ENCODE data around the gene IL1RAPL2. TPM values are rescaled to one million over a fixed set of nuclear protein-coding genes. Genes with fewer than 3 reads are reported as not detected.

The IL1RAPL2 gene
- total RNA-seq, 6 experiments from 2014 or later: 0.13 to 0.70 (median 0.29) TPM; not detected in 1

DNA sequence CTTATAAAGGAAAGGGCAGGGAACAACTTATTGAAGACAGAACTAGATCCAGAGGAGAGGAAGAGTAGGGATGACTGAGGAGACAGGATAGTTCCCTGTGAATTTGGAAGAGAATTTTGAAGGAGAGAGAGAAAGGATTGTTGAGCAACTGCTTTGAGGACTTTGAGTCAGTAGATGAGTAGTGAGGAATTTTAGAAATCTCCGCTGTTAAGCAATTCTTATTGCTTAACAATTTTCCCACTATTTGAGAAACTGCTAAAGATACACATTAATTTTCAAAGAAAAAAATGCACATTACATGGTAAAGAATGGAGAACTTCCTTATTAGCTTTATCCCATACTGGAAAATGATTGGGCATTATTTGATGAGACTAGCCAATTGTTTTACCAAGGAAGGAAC is 1140.0 kb downstream of the IL1RAPL2 start:
- Histone ChIP-seq H3K4me1 (no peaks in the 10 kb centered on the region), H3K27me3 (no peaks in the 10 kb centered on the region), H3K27ac (no peak overlapping the region), H3K36me3 (no peaks in the 10 kb centered on the region), H3K4me3 (no peak overlapping the region), H3K9me3 (no peaks in the 10 kb centered on the region)
- 79% methylated on average over 1 of the region's 1 CpG for WGBS (ENCODE audit: insufficient coverage, low coverage, low lambda C conversion rate, missing lambda C conversion rate)
- ATAC-seq (no peak), DNase-seq (no peak)
- TF ChIP-seq, protein P1, sequence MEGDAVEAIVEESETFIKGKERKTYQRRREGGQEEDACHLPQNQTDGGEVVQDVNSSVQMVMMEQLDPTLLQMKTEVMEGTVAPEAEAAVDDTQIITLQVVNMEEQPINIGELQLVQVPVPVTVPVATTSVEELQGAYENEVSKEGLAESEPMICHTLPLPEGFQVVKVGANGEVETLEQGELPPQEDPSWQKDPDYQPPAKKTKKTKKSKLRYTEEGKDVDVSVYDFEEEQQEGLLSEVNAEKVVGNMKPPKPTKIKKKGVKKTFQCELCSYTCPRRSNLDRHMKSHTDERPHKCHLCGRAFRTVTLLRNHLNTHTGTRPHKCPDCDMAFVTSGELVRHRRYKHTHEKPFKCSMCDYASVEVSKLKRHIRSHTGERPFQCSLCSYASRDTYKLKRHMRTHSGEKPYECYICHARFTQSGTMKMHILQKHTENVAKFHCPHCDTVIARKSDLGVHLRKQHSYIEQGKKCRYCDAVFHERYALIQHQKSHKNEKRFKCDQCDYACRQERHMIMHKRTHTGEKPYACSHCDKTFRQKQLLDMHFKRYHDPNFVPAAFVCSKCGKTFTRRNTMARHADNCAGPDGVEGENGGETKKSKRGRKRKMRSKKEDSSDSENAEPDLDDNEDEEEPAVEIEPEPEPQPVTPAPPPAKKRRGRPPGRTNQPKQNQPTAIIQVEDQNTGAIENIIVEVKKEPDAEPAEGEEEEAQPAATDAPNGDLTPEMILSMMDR (IDR thresholded peaks at IDR 0.05): no peak
- no peak for TF ChIP-seq POLR2A (IDR thresholded peaks at IDR 0.05)
- intact Hi-C loops (cut with DNase I): no loop called here

DNA sequence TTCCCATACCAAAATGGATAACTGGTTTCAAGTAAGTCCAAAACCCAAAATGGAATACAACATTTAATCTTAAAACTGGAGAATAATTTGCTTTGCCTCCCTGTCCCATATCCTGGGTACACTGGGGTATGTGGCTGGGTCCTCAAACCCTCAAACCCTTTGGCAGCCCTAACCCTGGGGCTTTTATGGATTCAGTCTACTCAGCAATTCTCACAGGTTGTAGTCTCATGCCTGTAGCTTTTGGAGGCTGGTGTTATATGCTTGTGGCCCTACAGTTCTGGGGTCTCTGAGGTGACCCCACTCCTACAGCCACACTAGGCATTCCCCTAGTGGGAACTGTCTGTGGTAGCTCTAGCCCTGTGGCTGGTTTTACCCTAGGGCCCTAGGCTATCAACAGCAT is 1145.8 kb downstream of the IL1RAPL2 start:
- H3K36me3 ChIP-seq: no peaks in the 10 kb centered on the region
- H3K27me3 ChIP-seq: no peaks in the 10 kb centered on the region
- no peak for DNase-seq
- H3K4me1 ChIP-seq: no peaks in the 10 kb centered on the region
- TF ChIP-seq, protein P1 (IDR thresholded peaks at IDR 0.05): no peak
- TF ChIP-seq POLR2A (IDR thresholded peaks at IDR 0.05): no peak
- intact Hi-C loops (cut with DNase I): no loop called here
- no peak for ATAC-seq
- H3K9me3 ChIP-seq: no peaks in the 10 kb centered on the region
- H3K4me3 ChIP-seq: no peak overlapping the region
- H3K27ac ChIP-seq: no peak overlapping the region

DNA sequence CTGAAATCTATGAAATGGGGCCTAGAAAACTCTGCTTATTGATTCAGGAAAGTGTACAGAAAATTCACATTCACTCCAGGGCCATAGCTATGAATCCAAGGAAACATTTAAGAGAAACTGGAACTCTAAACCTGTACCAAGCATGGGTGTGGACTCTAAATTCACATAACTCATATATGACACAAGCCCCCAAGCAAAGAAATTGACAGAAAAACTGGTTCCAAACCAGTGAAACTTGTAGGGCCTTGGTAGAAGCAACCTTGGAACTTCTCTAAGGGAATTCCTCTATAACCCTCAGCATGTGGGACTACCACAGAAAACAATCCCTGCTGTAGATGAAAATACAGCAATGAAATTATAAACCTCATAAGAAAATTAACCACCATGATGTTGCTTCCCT is 1149.7 kb downstream of the IL1RAPL2 start:
- TF ChIP-seq, protein P1 (IDR thresholded peaks at IDR 0.05): no peak
- TF ChIP-seq POLR2A (IDR thresholded peaks at IDR 0.05): no peak
- Histone ChIP-seq H3K36me3 (no peaks in the 10 kb centered on the region), H3K4me1 (no peaks in the 10 kb centered on the region), H3K4me3 (no peak overlapping the region), H3K27ac (no peak overlapping the region), H3K9me3 (no peaks in the 10 kb centered on the region), H3K27me3 (no peaks in the 10 kb centered on the region)
- intact Hi-C loops (cut with DNase I): no loop called here
- no peak for DNase-seq
- no peak for ATAC-seq

DNA sequence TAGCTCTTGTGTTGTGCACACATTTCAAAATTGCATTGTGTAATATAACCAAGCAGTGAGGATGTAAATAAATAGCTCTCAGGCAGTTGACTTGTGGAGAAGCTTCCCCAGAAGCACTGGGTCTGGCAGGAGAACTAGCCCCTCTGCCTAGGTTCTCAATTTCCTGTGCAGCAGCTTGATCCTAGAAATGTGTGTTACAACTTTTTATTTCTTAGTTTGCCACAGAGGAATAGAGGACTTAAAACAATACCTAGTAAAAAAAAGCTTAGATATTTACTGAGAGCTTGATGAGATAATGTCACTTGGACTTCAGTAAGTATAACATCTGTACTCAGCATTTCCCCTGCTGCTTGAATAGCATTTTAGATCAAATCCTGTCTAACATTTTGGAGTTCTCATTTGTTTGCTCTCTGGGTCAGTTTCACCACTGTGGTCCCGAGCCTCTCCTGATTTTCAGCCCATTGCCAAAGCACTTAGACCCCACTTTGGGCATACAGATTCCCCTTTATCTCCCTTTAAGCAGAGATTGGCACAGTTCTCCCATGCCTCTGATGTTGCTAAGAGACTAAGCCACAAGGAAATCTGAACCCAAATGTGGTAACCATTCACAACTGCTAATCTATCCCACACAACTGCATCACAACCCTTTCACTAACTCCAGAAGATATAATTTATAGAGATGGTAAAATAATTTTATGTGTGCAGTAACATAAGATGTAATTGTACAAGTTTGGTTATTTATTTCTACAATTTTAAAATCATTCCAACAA is 1158.2 kb downstream of the IL1RAPL2 start:
- H3K27ac ChIP-seq: no peak overlapping the region
- no peak for ATAC-seq
- no peaks in the 10 kb centered on the region for H3K27me3 ChIP-seq
- no peaks in the 10 kb centered on the region for H3K9me3 ChIP-seq
- H3K36me3 ChIP-seq: no peaks in the 10 kb centered on the region
- WGBS (ENCODE audit: insufficient coverage, low coverage, low lambda C conversion rate, missing lambda C conversion rate): 33% methylated on average over 1 of the region's 1 CpG
- no peak for TF ChIP-seq POLR2A (IDR thresholded peaks at IDR 0.05)
- TF ChIP-seq, protein P1 (IDR thresholded peaks at IDR 0.05): no peak
- DNase-seq: no peak
- no peaks in the 10 kb centered on the region for H3K4me1 ChIP-seq
- intact Hi-C loops (cut with DNase I): no loop called here
- H3K4me3 ChIP-seq: no peak overlapping the region

DNA sequence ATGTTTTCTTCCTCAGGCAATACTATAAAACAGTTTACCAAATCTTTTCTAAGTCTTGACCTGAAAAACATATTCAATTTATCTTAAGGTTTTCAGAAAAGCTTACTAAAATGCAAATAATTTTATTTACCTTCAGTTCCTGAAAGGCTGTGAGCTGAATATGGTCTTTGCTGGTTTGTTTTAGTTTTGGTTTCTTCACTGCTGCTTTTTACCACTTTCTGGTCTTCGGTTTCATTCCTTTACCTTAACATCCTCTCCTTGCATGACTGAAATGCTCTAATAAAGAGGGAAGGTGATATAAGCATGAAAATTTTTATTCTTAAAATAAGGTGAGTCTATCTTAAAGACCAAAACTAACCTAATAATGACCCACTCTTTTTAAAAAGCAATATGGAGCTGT is 1159.2 kb downstream of the IL1RAPL2 start:
- Histone ChIP-seq H3K27ac (no peak overlapping the region), H3K36me3 (no peaks in the 10 kb centered on the region), H3K4me1 (no peaks in the 10 kb centered on the region), H3K9me3 (no peaks in the 10 kb centered on the region), H3K27me3 (no peaks in the 10 kb centered on the region), H3K4me3 (no peak overlapping the region)
- intact Hi-C loops (cut with DNase I): no loop called here
- WGBS (ENCODE audit: insufficient coverage, low coverage, low lambda C conversion rate, missing lambda C conversion rate): 80% methylated on average over 1 of the region's 1 CpG
- TF ChIP-seq, protein P1 (IDR thresholded peaks at IDR 0.05): no peak
- no peak for TF ChIP-seq POLR2A (IDR thresholded peaks at IDR 0.05)
- DNase-seq: no peak
- ATAC-seq: no peak

Measured in right lobe of liver (tissue), 6 donors.